GM21423 (cell line): ENCODE measurements around the gene ZFHX3.
"Not testable (repeated sequence)": the region's sequence is repeated elsewhere in the genome, so short reads cannot be mapped to it uniquely, and the experiment has no call there.

Experiments
- ATAC-seq: cut with Tn5 transposase; IDR thresholded peaks from one replicate; pipeline ENCODE4 v1.9.1; 2021; ENCODE audit warnings: mild to moderate bottlenecking, moderate library complexity; ENCODE audit not compliant: unreplicated experiment

ZFHX3 gene

GRCh38 chr16:73047536-73048291 is at the start of gene ZFHX3:
Gene ZFHX3 (minus strand): TSS chr16:73048128. CDS start chr16:72960145, 87,983 bp downstream.
- ATAC-seq = peak; percentile 72

GRCh38 chr16:73096510-73096909 is 48.6 kb upstream of the ZFHX3 start:
- ATAC-seq = no peak

GRCh38 chr16:73095885-73096421 is 48.0 kb upstream of the ZFHX3 start:
- no peak for ATAC-seq

GRCh38 chr16:73095142-73095820 is 47.4 kb upstream of the ZFHX3 start:
- no peak for ATAC-seq

- no peak for ATAC-seq
Observed at GRCh38 chr16:73094371-73094770, 46.4 kb upstream of the ZFHX3 start.

GRCh38 chr16:73093146-73094144 is 45.5 kb upstream of the ZFHX3 start:
- no peak for ATAC-seq

- ATAC-seq = no peak
Observed at GRCh38 chr16:73092236-73092781, 44.4 kb upstream of the ZFHX3 start.

GRCh38 chr16:73091174-73091573 is 43.2 kb upstream of the ZFHX3 start:
- no peak for ATAC-seq

- ATAC-seq = no peak
Observed at GRCh38 chr16:73089420-73089819, 41.5 kb upstream of the ZFHX3 start.

GRCh38 chr16:73086108-73086507 is 38.2 kb upstream of the ZFHX3 start:
- ATAC-seq = no peak

- no peak for ATAC-seq
Observed at GRCh38 chr16:73083271-73083670, 35.3 kb upstream of the ZFHX3 start.

GRCh38 chr16:73082634-73083051 is 34.7 kb upstream of the ZFHX3 start:
- not testable (repeated sequence) for ATAC-seq

- ATAC-seq = no peak
Observed at GRCh38 chr16:73080931-73081330, 33.0 kb upstream of the ZFHX3 start.

- no peak for ATAC-seq
Observed at GRCh38 chr16:73076324-73076810, 28.4 kb upstream of the ZFHX3 start.

- ATAC-seq = no peak
Observed at GRCh38 chr16:73074382-73074781, 26.5 kb upstream of the ZFHX3 start.

GRCh38 chr16:73072051-73072450 is 24.1 kb upstream of the ZFHX3 start:
- ATAC-seq = not testable (repeated sequence)

GRCh38 chr16:73071131-73071940 is 23.4 kb upstream of the ZFHX3 start:
- no peak for ATAC-seq

GRCh38 chr16:73069581-73070262 is 21.8 kb upstream of the ZFHX3 start:
- ATAC-seq = no peak
